ENCODE measurements around the gene ZNF346. TPM values are rescaled to one million over a fixed set of nuclear protein-coding genes. Genes with fewer than 3 reads are reported as not detected.

The ZNF346 gene
- total RNA-seq, 2 donors from 2014 or later: 18.5 to 22.5 TPM

- Mint-ChIP-seq H3K4me1 (no peaks in the 10 kb centered on the region), H3K27me3 (no peaks in the 10 kb centered on the region), H3K36me3 (ENCODE audit: low read depth) (no peaks in the 10 kb centered on the region), H3K9me3 (no peaks in the 10 kb centered on the region), H3K4me3 (no peak overlapping the region), H3K27ac (no peak overlapping the region)
- ATAC-seq (replicated peaks): no peak
Measured at GRCh38 chr5:177099422-177100093, 77.1 kb downstream of the ZNF346 start.

GRCh38 chr5:177100714-177101121 is 78.2 kb downstream of the ZNF346 start:
- Mint-ChIP-seq H3K9me3 (no peaks in the 10 kb centered on the region), H3K36me3 (ENCODE audit: low read depth) (no peaks in the 10 kb centered on the region), H3K4me3 (no peak overlapping the region), H3K4me1 (no peaks in the 10 kb centered on the region), H3K27ac (no peak overlapping the region), H3K27me3 (no peaks in the 10 kb centered on the region)
- ATAC-seq (replicated peaks): no peak

- H3K27ac Mint-ChIP-seq: no peak overlapping the region
- no peaks in the 10 kb centered on the region for H3K36me3 Mint-ChIP-seq (ENCODE audit: low read depth)
- H3K4me3 Mint-ChIP-seq: no peak overlapping the region
- no peaks in the 10 kb centered on the region for H3K4me1 Mint-ChIP-seq
- no peaks in the 10 kb centered on the region for H3K9me3 Mint-ChIP-seq
- no peaks in the 10 kb centered on the region for H3K27me3 Mint-ChIP-seq
- ATAC-seq (replicated peaks): no peak
Measured at GRCh38 chr5:177103523-177104253, 81.2 kb downstream of the ZNF346 start.

GRCh38 chr5:177105691-177106476 is 83.4 kb downstream of the ZNF346 start:
- ATAC-seq (replicated peaks): no peak
- Mint-ChIP-seq H3K9me3 (no peaks in the 10 kb centered on the region), H3K4me1 (no peaks in the 10 kb centered on the region), H3K27me3 (no peaks in the 10 kb centered on the region), H3K36me3 (ENCODE audit: low read depth) (no peaks in the 10 kb centered on the region), H3K4me3 (no peak overlapping the region), H3K27ac (no peak overlapping the region)

GRCh38 chr5:177107159-177107558 is 84.7 kb downstream of the ZNF346 start:
- H3K36me3 Mint-ChIP-seq (ENCODE audit: low read depth): no peaks in the 10 kb centered on the region
- H3K4me1 Mint-ChIP-seq: peaks cover 5% of the 10 kb centered on the region
- no peaks in the 10 kb centered on the region for H3K27me3 Mint-ChIP-seq
- no peak for ATAC-seq (replicated peaks)
- H3K9me3 Mint-ChIP-seq: no peaks in the 10 kb centered on the region
- no peak overlapping the region for H3K27ac Mint-ChIP-seq
- H3K4me3 Mint-ChIP-seq: no peak overlapping the region

- Mint-ChIP-seq H3K27ac (no peak overlapping the region), H3K9me3 (no peaks in the 10 kb centered on the region), H3K4me3 (no peak overlapping the region), H3K27me3 (no peaks in the 10 kb centered on the region), H3K4me1 (peaks cover 5% of the 10 kb centered on the region), H3K36me3 (ENCODE audit: low read depth) (no peaks in the 10 kb centered on the region)
- ATAC-seq (replicated peaks): no peak
Measured at GRCh38 chr5:177109810-177110209, 87.3 kb downstream of the ZNF346 start.

GRCh38 chr5:177111720-177112394 is 89.4 kb downstream of the ZNF346 start:
- H3K36me3 Mint-ChIP-seq (ENCODE audit: low read depth): no peaks in the 10 kb centered on the region
- peaks cover 13% of the 10 kb centered on the region for H3K4me1 Mint-ChIP-seq
- peak overlapping the region; percentile 72 for H3K27ac Mint-ChIP-seq
- H3K9me3 Mint-ChIP-seq: no peaks in the 10 kb centered on the region
- H3K4me3 Mint-ChIP-seq: no peak overlapping the region
- peak; percentile 48 for ATAC-seq (replicated peaks)
- H3K27me3 Mint-ChIP-seq: no peaks in the 10 kb centered on the region

GRCh38 chr5:177112589-177113220 is 90.2 kb downstream of the ZNF346 start:
- Mint-ChIP-seq H3K27me3 (no peaks in the 10 kb centered on the region), H3K36me3 (ENCODE audit: low read depth) (no peaks in the 10 kb centered on the region), H3K27ac (peak overlapping the region; percentile 63), H3K9me3 (no peaks in the 10 kb centered on the region), H3K4me1 (peaks cover 13% of the 10 kb centered on the region), H3K4me3 (no peak overlapping the region)
- ATAC-seq (replicated peaks): no peak

GRCh38 chr5:177113566-177114424 is 91.3 kb downstream of the ZNF346 start:
- peaks cover 13% of the 10 kb centered on the region for H3K4me1 Mint-ChIP-seq
- no peaks in the 10 kb centered on the region for H3K36me3 Mint-ChIP-seq (ENCODE audit: low read depth)
- no peaks in the 10 kb centered on the region for H3K9me3 Mint-ChIP-seq
- H3K4me3 Mint-ChIP-seq: peak overlapping the region; percentile 2
- peak; percentile 45 for ATAC-seq (replicated peaks)
- H3K27me3 Mint-ChIP-seq: no peaks in the 10 kb centered on the region
- peak overlapping the region; percentile 63 for H3K27ac Mint-ChIP-seq

- peaks cover 10% of the 10 kb centered on the region for H3K4me1 Mint-ChIP-seq
- no peaks in the 10 kb centered on the region for H3K9me3 Mint-ChIP-seq
- no peaks in the 10 kb centered on the region for H3K27me3 Mint-ChIP-seq
- peak overlapping the region; percentile 76 for H3K4me3 Mint-ChIP-seq
- peak overlapping the region; percentile 81 for H3K27ac Mint-ChIP-seq
- peak; percentile 100 for ATAC-seq (replicated peaks)
- H3K36me3 Mint-ChIP-seq (ENCODE audit: low read depth): no peaks in the 10 kb centered on the region
Measured at GRCh38 chr5:177116631-177117373, 94.3 kb downstream of the ZNF346 start.

- Mint-ChIP-seq H3K36me3 (ENCODE audit: low read depth) (no peaks in the 10 kb centered on the region), H3K27ac (peak overlapping the region; percentile 81), H3K27me3 (no peaks in the 10 kb centered on the region), H3K9me3 (no peaks in the 10 kb centered on the region), H3K4me1 (peaks cover 8% of the 10 kb centered on the region), H3K4me3 (peak overlapping the region; percentile 76)
- ATAC-seq (replicated peaks): no peak
Measured at GRCh38 chr5:177117441-177118045, 95.0 kb downstream of the ZNF346 start.

- no peak for ATAC-seq (replicated peaks)
- Mint-ChIP-seq H3K27ac (no peak overlapping the region), H3K4me3 (no peak overlapping the region), H3K9me3 (no peaks in the 10 kb centered on the region), H3K4me1 (no peaks in the 10 kb centered on the region), H3K27me3 (no peaks in the 10 kb centered on the region), H3K36me3 (ENCODE audit: low read depth) (no peaks in the 10 kb centered on the region)
Measured at GRCh38 chr5:177122566-177122965, 100.1 kb downstream of the ZNF346 start.

Measured in activated T-helper 17 cell treated with anti-CD3 and anti-CD28 coated beads, Interleukin-2, amount 50 U/mL, for 72 hours (primary cell).